ENCODE data around the gene F2. TPM values are rescaled to one million over a fixed set of nuclear protein-coding genes. Genes with fewer than 3 reads are reported as not detected.

The F2 gene
- total and polyA plus RNA-seq, 5 donors from 2014 or later, result not detected

DNA sequence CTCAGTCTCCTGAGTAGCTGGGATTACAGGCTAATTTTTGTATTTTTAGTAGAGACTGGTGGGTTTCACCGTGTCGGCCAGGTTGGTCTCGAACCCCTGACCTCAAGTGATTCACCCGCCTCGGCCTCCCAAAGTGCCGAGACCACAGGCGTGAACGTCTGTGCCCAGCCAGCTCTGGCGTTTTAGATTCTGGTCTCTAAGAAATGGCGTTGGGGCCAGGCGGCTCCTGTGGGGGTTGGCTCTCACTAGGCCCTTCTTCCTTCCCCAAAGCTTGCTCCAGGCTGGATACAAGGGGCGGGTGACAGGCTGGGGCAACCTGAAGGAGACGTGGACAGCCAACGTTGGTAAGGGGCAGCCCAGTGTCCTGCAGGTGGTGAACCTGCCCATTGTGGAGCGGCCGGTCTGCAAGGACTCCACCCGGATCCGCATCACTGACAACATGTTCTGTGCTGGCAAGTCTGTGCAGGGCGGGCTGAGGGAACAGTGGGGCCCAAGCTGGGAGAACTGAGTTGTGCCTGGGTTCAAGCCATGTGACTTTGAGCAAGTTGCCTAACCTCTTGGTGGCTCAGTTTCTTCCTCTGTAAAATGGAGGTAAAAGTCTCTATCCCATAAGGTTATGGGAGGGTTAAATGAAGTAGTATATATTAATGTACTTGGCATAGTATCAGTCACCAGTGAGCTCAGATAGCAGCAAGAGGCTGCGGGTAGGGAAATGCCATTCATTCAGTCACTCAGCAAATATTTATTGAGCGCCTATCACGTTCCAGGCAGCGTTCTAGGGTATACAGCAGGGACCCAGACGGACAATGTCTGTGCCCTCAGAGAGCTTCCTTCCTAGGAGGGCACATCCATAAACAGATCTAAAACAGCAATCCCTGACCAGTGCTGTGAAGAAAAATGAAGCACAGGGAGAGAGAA, 10.4 kb downstream of the F2 start:
- Mint-ChIP-seq H3K27ac (no peak overlapping the region), H3K27me3 (no peaks in the 10 kb centered on the region), H3K4me3 (peak overlapping the region in 1 of 4 donors; percentile 28), H3K9me3 (no peaks in the 10 kb centered on the region), H3K4me1 (no peaks in the 10 kb centered on the region), H3K36me3 (no peaks in the 10 kb centered on the region)
- Histone ChIP-seq H3K36me3 (ENCODE audit: control insufficient read depth, insufficient read depth, low read length) (no peaks in the 10 kb centered on the region), H3K27me3 (ENCODE audit: control insufficient read depth, insufficient read depth, low read length) (no peaks in the 10 kb centered on the region), H3K9me3 (ENCODE audit: control insufficient read depth in 2 of 2, low read length in 2 of 2) (no peaks in the 10 kb centered on the region), H3K4me1 (ENCODE audit: control insufficient read depth, insufficient read depth, low read length, poor library complexity, severe bottlenecking) (no peaks in the 10 kb centered on the region), H3K4me3 (ENCODE audit: low read depth, low read length) (no peak overlapping the region), H3K27ac (ENCODE audit: insufficient read depth, low read length, poor library complexity, severe bottlenecking) (no peak overlapping the region)
- DNase-seq, result no peak
- no peak for ATAC-seq (ENCODE audit: low read depth in 2 of 2)

DNA sequence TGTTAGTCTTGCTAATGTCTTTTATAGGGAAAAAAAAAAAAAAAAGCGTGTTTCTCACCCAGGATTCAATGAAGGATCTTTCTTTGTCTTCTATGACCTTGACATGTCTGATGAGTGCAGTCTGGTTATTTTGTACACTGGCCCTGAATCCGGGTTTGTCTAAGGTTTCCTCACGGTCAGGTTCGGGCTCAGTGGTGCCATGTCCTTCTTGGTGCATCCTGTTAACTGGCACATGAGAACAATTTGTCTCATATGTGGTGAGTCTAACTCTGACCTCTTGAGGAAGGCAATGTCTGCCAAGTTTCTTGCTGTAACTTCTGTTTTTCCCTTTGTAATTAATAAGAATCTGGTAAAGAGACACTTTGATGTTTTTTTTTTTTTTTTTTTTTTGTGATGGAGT, 12.5 kb downstream of the F2 start:
- no peak for ATAC-seq (ENCODE audit: low read depth in 2 of 2)
- H3K27ac Mint-ChIP-seq, result no peak overlapping the region

DNA sequence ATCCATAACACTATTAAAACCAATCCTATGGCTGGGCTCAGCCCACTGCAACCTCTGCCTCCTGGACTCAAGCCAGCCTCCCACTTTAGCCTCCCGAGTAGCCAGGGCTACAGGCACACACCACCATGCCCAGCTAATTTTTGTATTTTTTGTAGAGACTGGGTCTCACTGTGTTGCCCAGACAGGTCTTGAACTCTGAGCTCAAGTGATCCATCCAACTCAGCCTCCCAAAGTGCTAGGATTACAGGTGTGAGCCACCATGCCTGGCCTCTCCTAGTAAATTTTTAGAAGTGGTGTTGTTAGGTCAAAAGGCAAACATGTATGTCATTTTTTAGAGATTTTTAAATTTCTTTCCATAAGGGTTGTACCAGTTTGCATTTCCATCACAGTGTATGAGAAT, 14.2 kb downstream of the F2 start:
- H3K27me3 ChIP-seq (ENCODE audit: control insufficient read depth, insufficient read depth, low read length), result no peaks in the 10 kb centered on the region
- Mint-ChIP-seq H3K4me1 (no peaks in the 10 kb centered on the region), H3K27me3 (no peaks in the 10 kb centered on the region), H3K27ac (no peak overlapping the region), H3K9me3 (peaks cover 0 to 2% (median 0%) of the 10 kb centered on the region in 7 donors), H3K36me3 (no peaks in the 10 kb centered on the region), H3K4me3 (no peak overlapping the region)
- H3K4me1 ChIP-seq (ENCODE audit: control insufficient read depth, insufficient read depth, low read length, poor library complexity, severe bottlenecking), result no peaks in the 10 kb centered on the region
- no peak for ATAC-seq (ENCODE audit: low read depth in 2 of 2)
- H3K27ac ChIP-seq (ENCODE audit: insufficient read depth, low read length, poor library complexity, severe bottlenecking), result no peak overlapping the region
- no peak overlapping the region for H3K4me3 ChIP-seq (ENCODE audit: low read depth, low read length)
- H3K36me3 ChIP-seq (ENCODE audit: control insufficient read depth, insufficient read depth, low read length), result no peaks in the 10 kb centered on the region
- DNase-seq, result no peak
- no peaks in the 10 kb centered on the region for H3K9me3 ChIP-seq (ENCODE audit: control insufficient read depth in 2 of 2, low read length in 2 of 2)

More for the DNA sequence above, 12.5 kb downstream of the F2 start:
- no peaks in the 10 kb centered on the region for H3K27me3 ChIP-seq (ENCODE audit: control insufficient read depth, insufficient read depth, low read length)
- H3K9me3 ChIP-seq (ENCODE audit: control insufficient read depth in 2 of 2, low read length in 2 of 2), result no peaks in the 10 kb centered on the region
- no peak for DNase-seq
- H3K4me1 Mint-ChIP-seq, result no peaks in the 10 kb centered on the region
- no peaks in the 10 kb centered on the region for H3K4me1 ChIP-seq (ENCODE audit: control insufficient read depth, insufficient read depth, low read length, poor library complexity, severe bottlenecking)
- no peaks in the 10 kb centered on the region for H3K9me3 Mint-ChIP-seq
- H3K4me3 ChIP-seq (ENCODE audit: low read depth, low read length), result no peak overlapping the region
- no peaks in the 10 kb centered on the region for H3K36me3 Mint-ChIP-seq
- H3K4me3 Mint-ChIP-seq, result no peak overlapping the region
- H3K27me3 Mint-ChIP-seq, result no peaks in the 10 kb centered on the region
- no peaks in the 10 kb centered on the region for H3K36me3 ChIP-seq (ENCODE audit: control insufficient read depth, insufficient read depth, low read length)
- no peak overlapping the region for H3K27ac ChIP-seq (ENCODE audit: insufficient read depth, low read length, poor library complexity, severe bottlenecking)

DNA sequence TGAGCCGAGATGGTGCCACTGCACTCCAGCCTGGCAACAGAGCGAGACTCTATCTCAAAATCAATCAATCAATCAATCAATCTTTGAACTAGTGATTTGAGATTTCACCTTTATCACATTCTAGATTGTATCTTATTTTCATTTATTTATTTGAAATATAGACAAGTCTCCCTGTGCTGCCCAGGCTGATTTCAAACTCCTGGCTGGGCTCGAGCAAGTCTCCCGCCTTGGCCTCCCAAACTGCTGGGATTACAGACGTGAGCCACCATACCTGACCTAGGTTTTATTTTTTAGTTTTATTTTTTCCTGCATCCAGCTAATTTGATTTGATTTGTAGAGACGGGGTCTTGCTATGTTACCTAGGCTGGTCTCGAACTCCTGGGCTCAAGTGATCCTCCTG, 17.1 kb downstream of the F2 start:
- no peaks in the 10 kb centered on the region for H3K36me3 ChIP-seq (ENCODE audit: control insufficient read depth, insufficient read depth, low read length)
- Mint-ChIP-seq H3K27ac (no peak overlapping the region), H3K9me3 (peaks cover 0 to 2% (median 0%) of the 10 kb centered on the region in 7 donors), H3K36me3 (no peaks in the 10 kb centered on the region), H3K4me3 (no peak overlapping the region), H3K4me1 (no peaks in the 10 kb centered on the region), H3K27me3 (no peaks in the 10 kb centered on the region)
- H3K4me1 ChIP-seq (ENCODE audit: control insufficient read depth, insufficient read depth, low read length, poor library complexity, severe bottlenecking), result no peaks in the 10 kb centered on the region
- no peaks in the 10 kb centered on the region for H3K9me3 ChIP-seq (ENCODE audit: control insufficient read depth in 2 of 2, low read length in 2 of 2)
- no peaks in the 10 kb centered on the region for H3K27me3 ChIP-seq (ENCODE audit: control insufficient read depth, insufficient read depth, low read length)
- ATAC-seq (ENCODE audit: low read depth in 2 of 2) (no peak), DNase-seq (no peak)
- no peak overlapping the region for H3K27ac ChIP-seq (ENCODE audit: insufficient read depth, low read length, poor library complexity, severe bottlenecking)
- H3K4me3 ChIP-seq (ENCODE audit: low read depth, low read length), result no peak overlapping the region

DNA sequence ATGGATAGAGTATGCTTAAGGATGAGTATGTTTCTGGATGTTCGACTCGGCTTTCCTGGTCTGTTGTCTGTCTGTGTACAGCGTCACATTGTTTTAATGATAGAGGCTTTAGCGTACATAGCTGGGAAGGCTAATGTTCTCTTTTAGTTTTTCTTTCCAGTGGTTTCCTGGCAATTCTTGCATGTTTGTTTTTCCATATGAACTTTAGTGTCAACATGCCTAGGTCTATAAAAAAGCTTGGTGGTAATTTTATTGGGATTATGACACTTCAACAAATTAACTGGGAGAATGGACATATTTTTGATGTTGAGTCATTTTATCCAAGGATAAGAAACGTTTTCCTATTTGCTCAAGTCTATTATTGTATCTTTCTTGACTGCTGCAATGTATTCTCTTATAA, 17.6 kb downstream of the F2 start:
- Histone ChIP-seq H3K36me3 (ENCODE audit: control insufficient read depth, insufficient read depth, low read length) (no peaks in the 10 kb centered on the region), H3K27ac (ENCODE audit: insufficient read depth, low read length, poor library complexity, severe bottlenecking) (no peak overlapping the region), H3K4me1 (ENCODE audit: control insufficient read depth, insufficient read depth, low read length, poor library complexity, severe bottlenecking) (no peaks in the 10 kb centered on the region), H3K4me3 (ENCODE audit: low read depth, low read length) (no peak overlapping the region), H3K9me3 (ENCODE audit: control insufficient read depth in 2 of 2, low read length in 2 of 2) (no peaks in the 10 kb centered on the region), H3K27me3 (ENCODE audit: control insufficient read depth, insufficient read depth, low read length) (no peaks in the 10 kb centered on the region)
- no peak overlapping the region for H3K27ac Mint-ChIP-seq
- ATAC-seq (ENCODE audit: low read depth in 2 of 2) (no peak), DNase-seq (no peak)
- H3K9me3 Mint-ChIP-seq, result peaks cover 0 to 2% (median 0%) of the 10 kb centered on the region in 7 donors
- peaks cover 1% of the 10 kb centered on the region for H3K36me3 Mint-ChIP-seq
- H3K27me3 Mint-ChIP-seq, result no peaks in the 10 kb centered on the region
- H3K4me3 Mint-ChIP-seq, result no peak overlapping the region
- no peaks in the 10 kb centered on the region for H3K4me1 Mint-ChIP-seq

DNA sequence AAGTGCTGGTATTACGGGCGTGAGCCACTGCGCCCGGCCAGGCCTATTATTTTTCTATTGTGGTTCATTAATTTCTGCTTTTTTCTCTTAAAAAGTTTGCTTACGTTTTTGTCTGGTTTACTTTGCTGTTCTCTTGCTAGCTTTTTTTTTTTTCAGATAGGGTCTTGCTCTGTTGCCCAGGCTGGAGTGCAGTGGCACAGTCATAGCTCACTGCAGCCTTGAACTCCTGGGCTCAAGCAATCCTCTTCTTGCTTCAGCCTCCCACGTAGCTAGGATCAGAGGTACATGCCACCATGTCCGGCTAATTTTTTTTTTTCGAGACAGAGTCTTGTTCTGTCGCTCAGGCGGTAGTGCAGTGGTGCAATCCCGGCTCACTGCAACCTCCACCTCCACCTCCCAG, 18.7 kb downstream of the F2 start:
- H3K27me3 Mint-ChIP-seq, result no peaks in the 10 kb centered on the region
- no peaks in the 10 kb centered on the region for H3K4me1 Mint-ChIP-seq
- peaks cover 0 to 2% (median 0%) of the 10 kb centered on the region in 7 donors for H3K9me3 Mint-ChIP-seq
- Histone ChIP-seq H3K9me3 (ENCODE audit: control insufficient read depth in 2 of 2, low read length in 2 of 2) (no peaks in the 10 kb centered on the region), H3K36me3 (ENCODE audit: control insufficient read depth, insufficient read depth, low read length) (peaks cover 5% of the 10 kb centered on the region), H3K27ac (ENCODE audit: insufficient read depth, low read length, poor library complexity, severe bottlenecking) (no peak overlapping the region), H3K4me3 (ENCODE audit: low read depth, low read length) (no peak overlapping the region), H3K27me3 (ENCODE audit: control insufficient read depth, insufficient read depth, low read length) (no peaks in the 10 kb centered on the region), H3K4me1 (ENCODE audit: control insufficient read depth, insufficient read depth, low read length, poor library complexity, severe bottlenecking) (no peaks in the 10 kb centered on the region)
- DNase-seq (no peak), ATAC-seq (ENCODE audit: low read depth in 2 of 2) (no peak)
- no peak overlapping the region for H3K4me3 Mint-ChIP-seq
- peaks cover 12% of the 10 kb centered on the region for H3K36me3 Mint-ChIP-seq
- H3K27ac Mint-ChIP-seq, result peak overlapping the region in 1 of 3 donors; percentile 38

DNA sequence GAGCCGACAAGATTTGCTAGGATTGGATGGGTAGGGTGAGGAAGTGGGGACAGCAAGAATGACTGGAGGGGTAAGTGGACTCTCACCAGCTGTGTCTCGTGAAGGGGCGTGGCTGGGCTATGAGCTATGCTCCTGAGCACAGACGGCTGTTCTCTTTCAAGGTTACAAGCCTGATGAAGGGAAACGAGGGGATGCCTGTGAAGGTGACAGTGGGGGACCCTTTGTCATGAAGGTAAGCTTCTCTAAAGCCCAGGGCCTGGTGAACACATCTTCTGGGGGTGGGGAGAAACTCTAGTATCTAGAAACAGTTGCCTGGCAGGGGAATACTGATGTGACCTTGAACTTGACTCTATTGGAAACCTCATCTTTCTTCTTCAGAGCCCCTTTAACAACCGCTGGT, 19.9 kb downstream of the F2 start:
- Histone ChIP-seq H3K27me3 (ENCODE audit: control insufficient read depth, insufficient read depth, low read length) (no peaks in the 10 kb centered on the region), H3K9me3 (ENCODE audit: control insufficient read depth in 2 of 2, low read length in 2 of 2) (no peaks in the 10 kb centered on the region), H3K4me1 (ENCODE audit: control insufficient read depth, insufficient read depth, low read length, poor library complexity, severe bottlenecking) (no peaks in the 10 kb centered on the region), H3K36me3 (ENCODE audit: control insufficient read depth, insufficient read depth, low read length) (peaks cover 17% of the 10 kb centered on the region), H3K27ac (ENCODE audit: insufficient read depth, low read length, poor library complexity, severe bottlenecking) (no peak overlapping the region), H3K4me3 (ENCODE audit: low read depth, low read length) (no peak overlapping the region)
- H3K27me3 Mint-ChIP-seq, result no peaks in the 10 kb centered on the region
- H3K4me3 Mint-ChIP-seq, result no peak overlapping the region
- H3K4me1 Mint-ChIP-seq, result no peaks in the 10 kb centered on the region
- H3K9me3 Mint-ChIP-seq, result peaks cover 0 to 2% (median 0%) of the 10 kb centered on the region in 7 donors
- peaks cover 20% of the 10 kb centered on the region for H3K36me3 Mint-ChIP-seq
- DNase-seq (no peak), ATAC-seq (ENCODE audit: low read depth in 2 of 2) (no peak)
- peak overlapping the region in 1 of 3 donors; percentile 18 for H3K27ac Mint-ChIP-seq
